ENCODE results near the gene ABCG8. TPM values are rescaled to one million over a fixed set of nuclear protein-coding genes. Genes with fewer than 3 reads are reported as not detected.

The ABCG8 gene
- total and polyA plus RNA-seq, 9 of the 15 experiments (the other 6 are each of a cell fraction or from before 2014, with no cell fraction given): not detected

GRCh38 chr2:43898134-43898837, 59.5 kb downstream of the ABCG8 start:
- Histone ChIP-seq H3K4me1 (replicated peaks in 1 of 2; ENCODE audit: control insufficient read depth in 2 of 2, insufficient read depth in 2 of 2, low read length in 2 of 2) (no peaks in the 10 kb centered on the region; a peak in 2 of 5 replicates), H3K9me3 (replicated peaks; ENCODE audit: control insufficient read depth, insufficient read depth, low read depth, low read length) (no peaks in the 10 kb centered on the region), H3K4me3 (no peak overlapping the region), H2AFZ (ENCODE audit: low read depth, low read length) (no peak overlapping the region), H3K27me3 (ENCODE audit: control insufficient read depth in 2 of 2, insufficient read depth in 2 of 2, low read length in 2 of 2) (no peaks in the 10 kb centered on the region), H3K36me3 (ENCODE audit: control insufficient read depth, insufficient read depth, low read length) (peaks cover 96% of the 10 kb centered on the region), H3K9me1 (ENCODE audit: control insufficient read depth, insufficient read depth, low read length) (no peaks in the 10 kb centered on the region), H4K20me1 (replicated peaks; ENCODE audit: control insufficient read depth, insufficient read depth, low read length) (no peaks in the 10 kb centered on the region), H3K9ac (ENCODE audit: insufficient read depth in 1 of 2, low read depth in 2 of 2, low read length in 2 of 2) (no peak overlapping the region), H3K27ac (ENCODE audit: extremely low read depth, low read depth, low read length) (no peak overlapping the region), H3K79me2 (ENCODE audit: control insufficient read depth, insufficient read depth, low read length) (no peaks in the 10 kb centered on the region), H3K4me2 (ENCODE audit: insufficient read depth, low read length) (no peak overlapping the region)
- FAIRE-seq (no peak), ATAC-seq (peak; percentile 53; the same call in 2 of the 3 replicates), DNase-seq (ENCODE audit: extremely low read depth in 1 of 4, low spot score in 3 of 4) (peak in 3 of 4 experiments; percentile 14 to 47 (median 43))
- in situ Hi-C loops (cut with MboI) (no loop called here), intact Hi-C loops (cut with micrococcal nuclease) (no loop called here)
- 96% methylated on average over 11 of the region's 11 CpGs for WGBS (ENCODE audit: insufficient coverage, low coverage, missing lambda C conversion rate)
- ChIA-PET CTCF (ENCODE audit: low intra/inter-chr PET ratio) (no interaction called here), POLR2A (interaction anchor here (0.8 kb wide), 1 partner anchor 40 kb away, joined by 3 read pairs; no protein-coding TSS in a partner anchor)
- TF ChIP-seq NFE2 (IDR thresholded peaks at IDR 0.05; ENCODE audit: low read depth): no peak
- TF ChIP-seq ZBTB33 (CRISPR knock-in tag; IDR thresholded peaks at IDR 0.05): peak; percentile 100
- TF ChIP-seq ZNF75A (CRISPR knock-in tag; IDR thresholded peaks at IDR 0.05): no peak
- TF ChIP-seq DNMT1 (IDR thresholded peaks at IDR 0.05): no peak
- no peak for TF ChIP-seq TCF15 (CRISPR knock-in tag; IDR thresholded peaks at IDR 0.05)
- no peak for TF ChIP-seq ZSCAN29 (IDR thresholded peaks at IDR 0.05)
- TF ChIP-seq, protein P1, sequence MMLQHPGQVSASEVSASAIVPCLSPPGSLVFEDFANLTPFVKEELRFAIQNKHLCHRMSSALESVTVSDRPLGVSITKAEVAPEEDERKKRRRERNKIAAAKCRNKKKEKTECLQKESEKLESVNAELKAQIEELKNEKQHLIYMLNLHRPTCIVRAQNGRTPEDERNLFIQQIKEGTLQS (IDR thresholded peaks at IDR 0.05): 0 out of 2 replicates have a peak, but pooled peaks have one; percentile 42
- TF ChIP-seq, protein P1 (CRISPR knock-in tag; conservative IDR thresholded peaks at IDR 0.05): no peak
- TF ChIP-seq, protein P2, sequence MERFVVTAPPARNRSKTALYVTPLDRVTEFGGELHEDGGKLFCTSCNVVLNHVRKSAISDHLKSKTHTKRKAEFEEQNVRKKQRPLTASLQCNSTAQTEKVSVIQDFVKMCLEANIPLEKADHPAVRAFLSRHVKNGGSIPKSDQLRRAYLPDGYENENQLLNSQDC (CRISPR knock-in tag; IDR thresholded peaks at IDR 0.05): no peak
- peak; percentile 8 to 44 (median 21); a peak in 2 of 6 replicates for TF ChIP-seq CTCF (IDR thresholded peaks at IDR 0.05 in 2 of 3, conservative IDR thresholded peaks at IDR 0.05 in 1 of 3; ENCODE audit: insufficient read depth in 2 of 3, low read depth in 1 of 3, low read length in 3 of 3)
- TF ChIP-seq ZNF316 (IDR thresholded peaks at IDR 0.05): no peak
- no peak for TF ChIP-seq ZNF239 (CRISPR knock-in tag; IDR thresholded peaks at IDR 0.05)
- BruUV-seq (replicated peaks): no TSS peak

All from K562 (cell line).